ENCODE data around the gene KANSL2. TPM values are rescaled to one million over a fixed set of nuclear protein-coding genes. Genes with fewer than 3 reads are reported as not detected.

KANSL2 gene
- total and polyA plus RNA-seq, 2 donors (not counting 3 experiments of a cell fraction or from before 2014, with no cell fraction given) = 30.5 to 35.8 TPM

DNA sequence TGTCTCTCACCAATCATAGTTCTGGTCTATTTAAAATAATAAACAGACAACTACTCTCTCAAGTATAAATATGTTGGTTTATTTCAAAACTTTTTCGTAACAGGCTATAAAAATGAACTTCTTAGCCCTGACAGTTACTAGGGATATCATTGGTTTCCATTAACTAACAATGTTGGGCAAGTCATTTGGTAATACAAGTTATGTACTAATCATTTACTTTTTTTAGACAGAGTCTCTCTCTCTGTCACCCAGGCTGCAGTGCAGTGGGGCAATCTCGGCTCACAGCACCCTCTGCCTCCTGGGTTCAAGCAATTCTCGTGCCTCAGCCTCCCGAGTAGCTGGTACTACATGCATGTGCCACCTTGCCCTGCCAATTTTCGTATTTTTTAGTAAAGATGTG is 14.6 kb upstream of the KANSL2 start:
- no peak overlapping the region for H2AFZ ChIP-seq (ENCODE audit: low read depth, low read length)
- no peaks in the 10 kb centered on the region for H3K9me1 ChIP-seq (replicated peaks; ENCODE audit: control insufficient read depth, extremely low read depth, insufficient read depth, low read length)
- dilution Hi-C loops (cut with MboI; ENCODE audit: extremely low pct_ligation_motif_present, low sequenced_read_pairs) = no loop called here
- H3K4me2 ChIP-seq (ENCODE audit: insufficient read depth, low read length) = no peak overlapping the region
- H4K20me1 ChIP-seq (replicated peaks; ENCODE audit: control insufficient read depth, extremely low read depth, insufficient read depth, low read length) = peaks cover 4% of the 10 kb centered on the region
- H3K79me2 ChIP-seq (ENCODE audit: control insufficient read depth, insufficient read depth, low read length) = peaks cover 11% of the 10 kb centered on the region
- H3K4me1 ChIP-seq (ENCODE audit: control insufficient read depth, extremely low read depth, insufficient read depth, low read length) = no peaks in the 10 kb centered on the region
- no peak overlapping the region for H3K27ac ChIP-seq (ENCODE audit: insufficient read depth, low read depth, low read length)
- POLR2A ChIA-PET = interaction anchor here (0.7 kb wide), 1 partner anchor 286 kb away, joined by 15 read pairs; no protein-coding TSS in a partner anchor
- H3K9me3 ChIP-seq (replicated peaks; ENCODE audit: control insufficient read depth, insufficient read depth, low read length) = no peaks in the 10 kb centered on the region
- BruUV-seq (replicated peaks) = no TSS peak
- H3K36me3 ChIP-seq (ENCODE audit: control insufficient read depth in 2 of 2, extremely low read depth in 1 of 2, insufficient read depth in 2 of 2, low read length in 2 of 2) = peaks cover 20 to 21% of the 10 kb centered on the region in 2 experiments
- FAIRE-seq = no peak
- no peak overlapping the region for H3K4me3 ChIP-seq (replicated peaks in 1 of 3; ENCODE audit: insufficient read depth in 1 of 3, low read depth in 1 of 3, low read length in 3 of 3)
- CTCF ChIA-PET = interaction anchor here (1.1 kb wide), 1 partner anchor 57 kb away, joined by 3 read pairs; no protein-coding TSS in a partner anchor
- no peaks in the 10 kb centered on the region for H3K27me3 ChIP-seq (ENCODE audit: control insufficient read depth in 2 of 2, insufficient read depth in 2 of 2, low read length in 2 of 2)
- intact Hi-C loops (cut with micrococcal nuclease) = no loop called here
- DNase-seq (ENCODE audit: low read depth, low spot score) = no peak
- no peak overlapping the region for H3K9ac ChIP-seq (replicated peaks; ENCODE audit: extremely low read depth, insufficient read depth, low read length)
- TF ChIP-seq POLR2A (IDR thresholded peaks at IDR 0.05; ENCODE audit: low read depth, low read length) (no peak), FOS (IDR thresholded peaks at IDR 0.05; ENCODE audit: borderline replicate concordance, insufficient read depth, low read length) (no peak), EZH2 (IDR thresholded peaks at IDR 0.05; ENCODE audit: borderline replicate concordance, low read depth, low read length, severe bottlenecking) (no peak), MYC (IDR thresholded peaks at IDR 0.05; ENCODE audit: low read depth, low read length) (no peak), MAX (IDR thresholded peaks at IDR 0.05; ENCODE audit: insufficient read depth, insufficient read length) (no peak), POLR2AphosphoS5 (IDR thresholded peaks at IDR 0.05; ENCODE audit: insufficient read depth, low read depth, low read length) (no peak), GATA2 (IDR thresholded peaks at IDR 0.05; ENCODE audit: insufficient read depth, insufficient read length, low read depth, low read length) (no peak), JUN (IDR thresholded peaks at IDR 0.05; ENCODE audit: borderline replicate concordance, insufficient read depth, insufficient read length, low read depth) (no peak)
- TF ChIP-seq, protein P1, sequence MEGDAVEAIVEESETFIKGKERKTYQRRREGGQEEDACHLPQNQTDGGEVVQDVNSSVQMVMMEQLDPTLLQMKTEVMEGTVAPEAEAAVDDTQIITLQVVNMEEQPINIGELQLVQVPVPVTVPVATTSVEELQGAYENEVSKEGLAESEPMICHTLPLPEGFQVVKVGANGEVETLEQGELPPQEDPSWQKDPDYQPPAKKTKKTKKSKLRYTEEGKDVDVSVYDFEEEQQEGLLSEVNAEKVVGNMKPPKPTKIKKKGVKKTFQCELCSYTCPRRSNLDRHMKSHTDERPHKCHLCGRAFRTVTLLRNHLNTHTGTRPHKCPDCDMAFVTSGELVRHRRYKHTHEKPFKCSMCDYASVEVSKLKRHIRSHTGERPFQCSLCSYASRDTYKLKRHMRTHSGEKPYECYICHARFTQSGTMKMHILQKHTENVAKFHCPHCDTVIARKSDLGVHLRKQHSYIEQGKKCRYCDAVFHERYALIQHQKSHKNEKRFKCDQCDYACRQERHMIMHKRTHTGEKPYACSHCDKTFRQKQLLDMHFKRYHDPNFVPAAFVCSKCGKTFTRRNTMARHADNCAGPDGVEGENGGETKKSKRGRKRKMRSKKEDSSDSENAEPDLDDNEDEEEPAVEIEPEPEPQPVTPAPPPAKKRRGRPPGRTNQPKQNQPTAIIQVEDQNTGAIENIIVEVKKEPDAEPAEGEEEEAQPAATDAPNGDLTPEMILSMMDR (IDR thresholded peaks at IDR 0.05; ENCODE audit: extremely low read depth in 1 of 2, insufficient read depth in 1 of 2, low read depth in 1 of 2, low read length in 2 of 2) = no peak
